DMS114 treated with DMSO at 0.1 percent for 48 hours (cell line): ENCODE measurements around the gene RNF125.

Experiments
- DNase-seq: peaks from one replicate; lab custom pipeline; 2025; ENCODE audit not compliant: unreplicated experiment; lab: John Stamatoyannopoulos, UW

Gene RNF125

DNA sequence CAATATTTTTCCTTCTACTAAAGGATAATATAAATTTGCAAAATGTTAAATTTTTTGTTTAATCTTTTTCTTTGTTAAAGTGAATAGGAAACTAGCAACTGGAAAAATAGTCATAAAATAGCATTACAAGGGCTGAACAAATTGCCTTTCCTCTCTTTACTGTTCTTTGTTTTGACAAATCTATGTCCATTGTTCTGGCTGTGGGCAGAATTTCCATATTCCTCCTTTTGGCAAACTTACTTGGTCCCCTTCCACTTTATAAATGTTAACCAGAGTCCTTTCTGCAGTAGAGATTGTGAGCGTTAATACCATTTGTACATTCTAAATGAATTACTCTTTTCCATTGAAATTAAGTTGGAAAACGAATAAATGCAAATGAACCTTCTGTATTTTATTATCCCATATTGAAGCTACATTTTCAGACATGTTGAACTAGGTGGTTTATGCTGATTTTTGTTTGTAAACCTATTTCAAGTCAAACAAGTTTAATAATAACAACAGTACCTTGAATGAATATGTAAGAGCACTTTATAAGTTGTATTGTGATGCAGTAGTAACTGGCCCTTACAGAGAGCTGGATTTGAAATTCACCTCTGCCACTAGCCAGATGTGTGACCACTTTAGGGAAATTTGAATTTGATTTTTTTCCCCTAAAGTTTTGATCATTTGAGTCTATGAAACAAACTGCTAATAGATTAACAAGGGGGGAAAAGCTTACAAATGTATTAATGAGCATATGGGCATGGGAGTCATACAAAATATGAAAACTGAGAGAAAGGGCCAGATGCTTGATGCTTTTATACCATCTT is 3.3 kb downstream of the RNF125 start:
- DNase-seq: no peak

DNA sequence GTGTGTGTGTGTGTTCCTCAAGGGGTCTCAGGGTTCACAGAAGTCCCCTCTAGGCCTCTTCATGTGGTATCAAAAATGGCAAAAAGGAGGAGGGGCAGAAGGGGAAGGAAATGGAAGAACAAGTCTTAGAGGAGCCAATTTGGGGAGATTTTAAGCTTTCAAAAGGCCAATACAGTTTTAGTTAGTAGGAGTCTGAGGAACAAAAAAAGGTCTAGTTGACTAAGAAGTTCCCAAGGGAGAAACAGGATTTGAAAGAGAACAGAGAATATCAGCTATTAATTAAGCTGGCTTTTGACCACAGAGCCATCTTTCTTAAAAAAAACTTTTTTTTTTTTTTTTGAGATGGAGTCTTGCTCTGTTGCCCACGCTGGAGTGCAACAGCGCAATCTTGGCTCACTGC is 7.1 kb downstream of the RNF125 start:
- no peak for DNase-seq

DNA sequence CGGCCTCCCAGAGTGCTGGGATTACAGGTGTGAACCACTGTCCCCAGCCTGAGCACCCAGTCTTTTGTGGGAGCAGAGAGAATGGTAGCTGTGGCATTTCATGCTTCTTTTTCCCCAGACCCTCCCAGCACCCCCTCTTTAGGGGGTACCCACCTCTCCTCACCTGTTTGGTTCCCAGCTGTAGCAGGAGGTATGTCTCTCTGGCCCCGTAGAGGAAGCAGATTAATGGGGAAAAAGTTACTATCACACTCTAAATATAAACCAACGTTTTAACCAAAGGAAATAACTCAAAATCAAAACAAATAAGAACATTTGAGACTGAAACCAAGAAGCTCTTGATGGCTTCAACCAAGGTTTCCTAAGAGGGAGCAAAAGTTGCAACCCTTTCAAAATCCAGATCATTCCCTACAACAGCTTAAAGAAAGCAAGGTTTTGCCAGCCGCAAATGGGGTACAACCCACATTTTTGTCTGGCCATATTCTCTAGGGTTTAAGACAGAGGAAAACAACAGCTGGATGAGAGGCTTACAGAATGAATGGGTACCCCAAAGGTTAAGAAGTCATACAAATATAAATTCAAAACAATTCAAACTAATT is 8.0 kb downstream of the RNF125 start:
- no peak for DNase-seq

DNA sequence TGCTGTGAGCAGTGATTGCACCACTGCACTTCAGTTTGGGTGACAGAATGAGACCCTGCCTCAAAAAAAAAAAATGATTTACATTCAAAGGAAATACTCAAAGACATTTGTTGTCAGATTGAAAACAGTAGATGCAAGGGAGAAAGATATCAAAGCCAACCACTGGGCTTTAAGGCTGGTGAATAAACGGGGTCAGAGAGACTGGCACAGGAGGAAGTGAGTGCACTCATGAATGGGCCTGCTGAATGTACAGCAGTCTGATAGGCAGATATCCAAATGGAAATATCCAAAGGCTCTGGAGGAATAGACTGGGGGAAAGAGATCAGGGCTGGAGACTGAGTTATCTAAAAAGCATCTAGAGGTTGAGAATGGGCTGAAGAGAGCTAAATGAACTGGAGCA is 10.9 kb downstream of the RNF125 start:
- DNase-seq: no peak

DNA sequence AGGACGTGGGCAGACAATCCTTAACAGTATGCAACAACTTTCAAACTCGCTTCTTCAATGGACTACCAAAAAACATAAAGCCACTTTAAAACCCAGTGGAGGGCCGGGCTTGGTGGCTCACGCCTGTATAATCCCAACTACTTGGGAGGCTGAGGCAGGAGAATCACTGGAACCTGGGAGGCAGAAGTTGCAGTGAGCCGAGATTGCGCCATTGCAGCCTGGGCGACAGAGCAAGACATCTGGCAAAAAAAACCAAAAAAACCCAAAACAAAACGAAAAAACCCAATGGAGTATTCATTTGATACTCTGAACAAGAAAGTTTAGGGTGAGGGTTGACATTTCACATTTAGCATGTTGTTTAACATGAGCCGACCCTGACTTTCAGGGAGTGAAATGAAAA is 14.0 kb downstream of the RNF125 start:
- no peak for DNase-seq

DNA sequence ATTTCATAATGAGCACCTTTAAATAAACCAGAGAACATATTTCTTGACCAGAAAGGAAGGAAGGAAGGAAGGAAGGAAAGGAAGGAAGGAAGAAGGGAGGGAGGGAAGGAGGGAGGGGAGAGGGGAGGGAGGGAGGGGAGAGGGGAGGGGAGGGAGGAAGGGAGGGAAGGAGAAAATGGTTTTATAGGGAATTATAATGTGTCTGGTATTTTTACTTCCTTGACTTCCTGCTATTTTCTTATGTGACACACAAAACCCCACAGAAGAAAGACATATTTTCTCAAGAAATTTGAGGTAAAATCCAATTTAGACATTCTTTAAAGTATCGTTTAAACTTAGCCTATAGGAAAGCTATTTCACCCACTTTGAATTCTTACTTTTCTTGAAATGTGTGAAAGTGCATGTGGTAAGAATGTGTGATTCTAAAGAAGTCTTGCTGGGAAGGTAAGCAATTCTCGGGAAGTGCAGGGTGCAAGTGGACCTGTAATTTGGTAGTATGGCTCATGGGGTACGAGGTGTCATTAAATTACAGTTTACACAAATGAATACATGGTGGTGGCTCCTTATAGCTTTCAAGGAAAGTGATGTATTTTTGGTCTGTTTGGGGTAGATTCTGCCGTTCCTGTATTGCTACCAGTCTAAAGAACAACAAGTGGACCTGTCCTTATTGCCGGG is 18.0 kb downstream of the RNF125 start:
- DNase-seq: no peak

DNA sequence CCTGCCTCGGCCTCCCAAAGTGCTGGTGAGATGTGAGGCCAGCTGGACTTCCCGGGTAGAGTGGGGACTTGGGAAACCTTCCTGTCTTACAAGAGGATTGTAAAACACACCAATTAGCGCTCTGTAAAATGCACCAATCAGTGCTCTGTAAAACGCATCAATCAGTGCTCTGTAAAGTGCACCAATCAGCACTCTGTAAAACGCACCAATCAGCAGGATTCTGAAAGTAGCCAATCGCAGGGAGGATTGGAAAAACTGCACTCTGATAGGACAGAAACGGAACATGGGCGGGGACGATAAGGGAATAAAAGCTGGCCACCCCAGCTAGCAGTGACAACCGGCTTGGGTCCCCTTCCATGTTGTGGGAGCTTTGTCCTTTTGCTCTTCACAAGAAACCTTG is 19.0 kb downstream of the RNF125 start:
- DNase-seq: no peak

DNA sequence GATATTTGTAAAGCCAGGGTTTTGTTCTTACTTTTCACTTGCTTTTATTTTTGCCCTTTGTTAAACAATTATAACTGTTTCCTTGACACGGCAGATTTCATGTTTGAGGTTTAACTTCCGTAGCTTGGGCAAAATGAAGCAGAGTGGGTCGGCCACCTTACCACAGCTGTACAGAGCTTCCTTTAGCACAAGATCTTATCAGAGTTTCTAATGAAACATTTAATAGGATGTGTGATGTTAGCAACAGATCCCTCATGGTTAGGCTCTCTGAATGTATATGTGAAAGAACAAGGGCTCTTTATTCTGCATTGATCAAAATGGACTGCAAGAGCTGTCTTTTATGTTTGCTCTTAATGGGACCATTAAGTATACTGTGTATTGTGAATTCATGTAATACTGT is 22.3 kb downstream of the RNF125 start:
- DNase-seq: no peak

DNA sequence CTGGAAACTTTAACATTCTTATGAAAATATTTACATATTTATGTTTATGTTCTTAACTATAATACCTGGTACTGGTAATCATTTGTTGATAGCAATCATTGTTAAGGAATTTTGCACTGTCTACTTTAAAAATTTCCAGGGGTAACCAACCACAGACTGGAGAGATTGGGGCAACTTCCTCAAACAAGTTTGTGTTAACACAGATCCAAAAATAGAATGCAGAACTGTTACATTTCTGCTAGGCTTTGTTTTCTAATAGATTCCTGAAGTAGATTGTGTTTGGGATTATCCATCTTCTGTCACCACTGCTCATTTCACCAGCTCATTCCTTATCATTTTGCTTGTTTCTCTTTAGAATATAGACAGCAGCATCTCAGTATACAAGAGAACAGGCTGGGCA is 23.7 kb downstream of the RNF125 start:
- no peak for DNase-seq

DNA sequence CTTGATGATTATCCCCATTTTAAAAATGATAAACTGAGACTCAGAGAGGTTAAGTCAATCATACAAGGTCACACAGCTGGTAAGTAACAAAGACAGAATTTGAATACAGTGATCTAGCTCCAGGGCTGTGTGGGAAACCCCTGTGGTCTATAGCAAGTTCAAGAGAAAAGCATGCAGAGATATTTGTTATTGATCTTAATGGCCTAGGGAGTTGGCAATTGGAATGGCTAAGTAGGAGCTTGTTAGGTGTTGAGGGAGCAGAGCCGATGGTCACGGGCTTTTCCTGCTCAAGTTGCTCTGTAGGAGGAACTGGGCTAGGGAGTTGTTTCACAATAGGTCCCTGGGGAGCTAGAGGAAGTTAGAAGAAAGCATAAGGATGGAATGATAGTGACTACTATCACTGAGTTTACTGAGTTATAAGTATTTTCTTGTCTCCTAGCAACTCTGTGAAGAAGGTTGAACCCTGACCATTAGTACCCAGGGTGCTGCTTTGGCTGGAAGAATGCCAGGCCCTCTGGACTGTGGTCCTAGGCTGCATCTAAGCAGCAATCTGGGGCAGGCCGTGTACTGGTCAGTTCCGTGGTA is 30.0 kb downstream of the RNF125 start:
- DNase-seq: no peak

DNA sequence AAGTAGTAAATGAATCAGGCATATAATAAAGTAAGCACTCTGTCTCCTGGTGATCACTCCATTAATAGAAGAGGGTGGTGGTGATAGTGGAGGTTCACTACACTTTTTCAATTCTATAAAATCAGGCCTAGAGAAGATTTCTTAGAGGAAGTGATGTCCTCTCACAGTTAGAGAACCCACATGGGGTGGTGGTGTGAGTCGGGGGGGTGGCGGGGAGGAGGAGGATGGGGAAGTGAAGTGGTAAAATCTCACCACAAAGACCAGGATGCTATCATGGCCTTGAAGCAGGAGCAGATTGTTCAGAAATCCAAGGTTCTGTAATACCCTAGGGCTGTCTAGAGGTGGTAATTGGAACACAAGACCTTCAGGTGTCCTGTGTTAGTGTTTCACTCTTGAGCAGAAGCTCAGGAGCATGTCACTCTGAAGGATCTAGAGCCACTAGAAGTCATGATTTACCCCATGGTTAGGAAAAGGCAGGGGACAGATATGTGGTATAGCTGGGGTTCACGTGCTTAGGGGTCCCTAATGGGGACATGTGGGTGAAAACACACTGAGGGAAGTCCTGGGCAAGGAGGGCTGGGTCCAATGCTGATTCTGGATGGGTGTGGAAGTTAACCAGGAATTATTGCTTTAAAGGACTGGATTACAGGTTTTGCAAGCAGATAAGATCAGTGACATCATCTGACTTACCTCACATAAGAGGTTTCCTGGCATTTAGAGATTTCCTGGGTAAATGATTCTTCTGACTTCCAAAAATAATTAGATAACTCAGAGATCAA is 31.0 kb downstream of the RNF125 start:
- DNase-seq: no peak

DNA sequence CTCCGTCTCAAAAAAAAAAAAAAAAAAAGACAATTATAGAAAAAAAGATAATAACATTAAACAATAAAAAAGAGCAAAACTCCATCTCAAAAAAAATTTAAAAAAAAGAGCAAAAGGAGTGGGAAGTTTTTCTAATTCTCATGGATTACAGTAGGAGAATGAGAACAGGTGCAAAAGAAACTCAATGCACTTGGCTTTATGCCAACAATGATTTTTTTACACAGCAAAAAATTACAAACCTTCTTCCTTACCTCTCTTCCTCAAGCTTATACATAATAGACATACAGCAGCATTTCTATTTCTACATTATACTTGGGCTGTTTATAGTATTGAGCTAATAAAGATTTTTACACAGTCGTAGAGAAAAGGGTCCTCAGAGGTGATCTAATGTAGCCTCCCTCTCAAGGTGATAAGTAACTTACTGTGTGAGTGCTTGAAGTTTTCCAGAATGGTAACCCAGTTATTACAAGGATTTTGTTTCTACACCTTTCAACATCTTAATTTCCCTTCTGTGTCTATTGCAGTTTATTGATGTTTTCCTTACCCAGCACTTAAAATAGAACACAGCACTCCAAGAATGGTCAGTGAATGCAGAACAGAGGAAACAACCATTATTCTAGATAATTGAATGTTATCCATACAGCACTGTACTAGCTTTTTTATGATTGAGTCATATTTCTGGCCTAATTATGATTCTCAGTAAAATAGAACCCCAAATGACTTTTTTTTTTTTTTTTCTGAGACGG is 38.2 kb downstream of the RNF125 start:
- no peak for DNase-seq

DNA sequence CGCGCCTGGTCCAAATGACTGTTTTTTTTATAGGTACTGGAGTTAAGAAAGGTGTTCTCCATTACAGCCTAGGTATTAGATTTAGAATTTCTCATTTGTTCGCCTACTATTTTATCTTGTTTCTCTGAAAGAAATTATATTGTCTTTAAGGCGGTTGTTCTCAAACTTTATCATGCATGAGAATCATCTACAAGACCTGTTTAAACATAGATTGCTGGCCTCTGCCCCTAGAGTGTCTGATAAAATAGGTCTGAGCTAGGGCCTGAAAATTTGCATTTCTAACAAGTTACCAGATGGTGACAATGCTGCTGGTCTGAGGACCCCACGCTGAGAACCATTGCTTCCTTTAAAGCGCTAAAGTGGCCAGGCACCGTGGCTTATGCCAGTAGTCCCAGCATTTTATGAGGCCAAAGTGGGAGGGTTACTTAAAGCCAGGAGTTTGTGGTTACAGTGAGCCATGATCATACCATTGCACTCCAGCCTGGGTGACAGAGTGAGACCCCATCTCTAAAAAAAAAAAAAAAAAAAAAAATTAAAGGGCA is 39.1 kb downstream of the RNF125 start:
- no peak for DNase-seq

DNA sequence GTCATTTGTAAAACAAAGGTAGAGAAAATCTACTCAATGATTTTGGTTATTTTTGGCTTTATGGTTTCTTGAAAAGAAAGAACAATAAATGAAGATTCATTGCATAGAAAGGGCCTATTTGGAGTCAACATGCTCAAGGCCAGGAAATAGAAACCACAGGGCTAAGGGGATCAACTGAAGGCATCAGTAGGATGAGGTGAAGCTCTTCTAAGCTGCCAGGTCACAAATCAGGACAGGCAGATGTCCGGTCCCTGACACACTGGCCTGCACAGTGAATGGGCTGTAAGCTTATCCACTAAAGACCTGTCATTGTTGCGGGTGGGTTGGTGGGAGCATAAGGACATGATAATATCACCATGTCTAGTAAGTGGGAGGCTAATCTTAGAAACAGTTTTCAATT is 41.4 kb downstream of the RNF125 start:
- DNase-seq: no peak

DNA sequence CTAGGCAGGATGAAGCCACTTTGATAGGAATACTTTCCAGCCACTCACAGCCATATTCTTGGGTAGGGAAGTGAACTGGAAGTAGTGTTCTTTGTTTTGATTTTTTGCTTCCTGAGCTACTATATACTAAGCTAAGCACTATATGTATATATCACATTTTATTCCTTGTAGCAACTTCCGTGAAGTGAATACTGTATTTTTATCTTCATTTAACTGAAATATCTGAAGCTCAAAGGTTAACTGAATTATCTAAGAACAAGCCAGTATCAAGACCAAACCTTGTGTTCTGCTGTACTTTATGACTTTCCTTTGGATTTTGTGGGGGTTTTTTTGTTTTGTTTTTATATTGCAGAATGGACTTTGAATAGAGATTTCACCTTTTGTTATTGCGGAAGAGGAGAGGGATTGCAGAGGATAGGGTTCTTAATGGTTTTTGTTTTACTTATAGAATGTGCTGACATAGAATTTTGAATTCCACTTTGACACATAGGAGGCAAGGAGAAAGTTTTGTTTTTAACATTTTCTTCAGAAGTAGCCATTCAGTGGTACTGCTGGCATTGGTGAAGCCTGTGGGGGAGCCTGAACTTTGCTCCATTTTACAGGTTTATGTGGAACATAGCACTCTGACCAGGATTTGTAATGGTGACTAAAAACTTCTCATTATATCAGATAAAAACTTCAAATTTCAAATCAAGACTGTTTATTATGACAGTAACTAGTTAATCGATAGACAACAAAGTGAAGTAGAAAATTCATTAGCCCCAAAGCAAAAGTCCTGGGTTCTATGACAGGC is 48.9 kb downstream of the RNF125 start:
- DNase-seq: no peak

DNA sequence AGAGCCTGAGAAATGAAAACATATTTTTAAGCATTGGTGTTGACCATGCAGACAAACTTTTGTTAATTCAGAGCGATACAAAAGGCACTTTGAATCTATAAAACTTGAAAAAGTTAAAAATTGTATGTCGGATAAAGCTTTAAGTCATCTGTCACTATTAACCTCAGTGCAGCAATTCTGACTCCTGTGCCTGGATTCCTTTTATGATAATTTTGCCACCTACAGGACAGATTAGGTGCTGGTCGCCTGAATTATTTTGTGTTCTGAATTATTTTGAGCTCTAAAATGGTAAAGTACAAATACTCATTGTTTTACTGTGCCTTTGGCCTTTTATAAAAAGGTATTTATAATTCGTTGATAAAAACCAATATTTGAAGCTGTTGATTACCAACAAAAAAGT is 53.7 kb downstream of the RNF125 start:
- peak; percentile 19 for DNase-seq

DNA sequence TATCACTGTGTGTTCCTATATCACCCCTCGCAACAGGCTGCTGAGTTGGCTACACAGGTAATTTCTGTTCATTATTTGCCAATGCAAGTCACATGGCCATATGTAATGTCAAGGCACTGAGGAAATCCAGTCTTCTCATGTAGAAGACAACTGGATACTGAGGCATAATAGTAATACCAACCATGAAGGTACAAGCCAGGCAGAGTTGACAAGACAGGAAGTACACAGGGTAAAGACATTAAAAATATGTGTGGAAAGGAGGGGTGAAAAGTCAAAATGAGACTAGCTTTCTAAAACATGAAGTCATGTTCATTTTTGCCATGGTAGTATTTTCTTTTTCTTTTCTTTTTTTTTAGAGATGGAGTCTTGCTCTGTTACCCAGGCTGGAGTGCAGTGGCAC is 55.6 kb downstream of the RNF125 start:
- no peak for DNase-seq

DNA sequence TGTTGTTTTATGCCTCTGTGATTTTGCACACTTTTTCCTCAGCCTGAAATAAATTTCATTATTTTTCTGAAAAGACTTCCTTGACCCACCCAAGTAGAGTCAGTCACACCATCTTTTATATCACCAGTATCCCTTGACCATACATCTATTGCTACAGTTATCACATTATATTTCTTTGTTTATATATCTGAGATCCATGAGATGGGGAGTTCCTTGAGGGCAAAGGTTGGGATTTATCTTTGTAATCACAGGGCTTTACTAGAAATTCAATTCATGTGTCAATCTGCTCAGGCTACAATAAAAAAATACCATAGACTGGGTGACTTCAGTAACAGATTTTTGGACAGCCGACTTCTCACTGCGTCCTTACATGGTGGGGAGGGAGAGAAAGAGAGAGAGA is 60.2 kb downstream of the RNF125 start:
- DNase-seq: no peak

DNA sequence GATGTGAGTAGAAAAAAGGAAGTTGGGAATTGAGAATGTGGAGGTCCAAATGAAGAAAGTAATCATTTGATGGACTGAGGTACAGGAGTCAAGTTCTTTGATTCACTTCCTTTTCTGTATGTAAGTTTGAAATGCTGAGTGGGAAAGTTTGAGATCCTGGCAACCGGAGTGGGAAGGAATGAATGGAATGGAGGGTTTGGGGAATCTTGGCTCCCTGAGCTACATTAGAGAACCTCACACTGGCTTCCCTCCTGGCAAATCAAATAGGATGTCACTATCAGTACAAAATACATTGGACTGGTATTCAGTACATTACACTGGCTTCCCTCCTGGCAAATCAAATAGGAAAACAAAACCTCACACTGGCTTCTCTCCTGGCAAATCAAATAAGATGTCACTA is 63.3 kb downstream of the RNF125 start:
- no peak for DNase-seq
